ENCODE results near the gene AGBL3. TPM values are rescaled to one million over a fixed set of nuclear protein-coding genes. Genes with fewer than 3 reads are reported as not detected.

The AGBL3 gene
- total and polyA plus RNA-seq, 9 of the 15 experiments (the other 6 are each of a cell fraction or from before 2014, with no cell fraction given), result 0.54 to 2.9 (median 1.7) TPM

DNA sequence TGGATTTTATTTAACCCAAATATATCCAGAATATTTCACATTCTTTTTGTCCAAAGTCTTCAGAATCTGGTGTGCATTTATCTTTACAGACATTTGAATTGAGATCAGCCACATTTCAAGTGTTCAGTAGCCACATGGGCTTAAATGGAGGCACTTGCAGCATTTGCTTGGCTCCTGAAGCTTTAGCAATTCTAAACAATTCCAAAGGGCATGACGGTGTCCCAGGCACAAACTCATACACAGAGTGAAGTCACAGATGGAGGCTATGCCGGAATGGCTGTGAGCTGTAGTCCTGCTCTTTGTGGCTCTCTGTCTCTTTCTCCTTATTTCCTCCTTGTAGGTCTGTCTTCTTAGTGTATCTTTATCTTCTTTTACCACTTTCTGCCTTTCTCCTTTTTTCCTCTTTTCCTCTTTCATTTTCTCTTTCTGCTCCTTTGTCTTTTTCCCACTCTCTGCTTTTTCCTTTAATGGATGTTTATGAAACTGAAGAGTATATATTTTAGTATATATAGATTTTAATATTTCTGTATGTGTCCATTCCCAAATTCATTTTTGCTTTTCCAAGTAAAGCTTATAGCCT lies 7.7 kb downstream of the AGBL3 start:
- ChIA-PET POLR2A (interaction anchor here (0.6 kb wide), 2 partner anchors 167 to 508 kb away, joined by 3 to 4 read pairs; no protein-coding TSS in a partner anchor), CTCF (ENCODE audit: low intra/inter-chr PET ratio) (no interaction called here)
- Histone ChIP-seq H3K27me3 (ENCODE audit: control insufficient read depth in 2 of 2, insufficient read depth in 2 of 2, low read length in 2 of 2) (no peaks in the 10 kb centered on the region), H3K4me1 (replicated peaks in 1 of 2; ENCODE audit: control insufficient read depth in 2 of 2, insufficient read depth in 2 of 2, low read length in 2 of 2) (peaks cover 0 to 16% of the 10 kb centered on the region in 2 experiments; a peak in 2 of 5 replicates), H3K9me1 (ENCODE audit: control insufficient read depth, insufficient read depth, low read length) (no peaks in the 10 kb centered on the region), H3K9ac (ENCODE audit: insufficient read depth in 1 of 2, low read depth in 2 of 2, low read length in 2 of 2) (no peak overlapping the region), H3K27ac (ENCODE audit: extremely low read depth, low read depth, low read length) (no peak overlapping the region), H3K4me3 (no peak overlapping the region), H3K79me2 (ENCODE audit: control insufficient read depth, insufficient read depth, low read length) (no peaks in the 10 kb centered on the region), H2AFZ (ENCODE audit: low read depth, low read length) (no peak overlapping the region), H3K36me3 (ENCODE audit: control insufficient read depth, insufficient read depth, low read length) (peaks cover 12% of the 10 kb centered on the region; the same call in 2 of the 3 replicates), H3K4me2 (ENCODE audit: insufficient read depth, low read length) (no peak overlapping the region), H3K9me3 (replicated peaks; ENCODE audit: control insufficient read depth, insufficient read depth, low read depth, low read length) (no peaks in the 10 kb centered on the region), H4K20me1 (replicated peaks; ENCODE audit: control insufficient read depth, insufficient read depth, low read length) (no peaks in the 10 kb centered on the region)
- no TSS peak for BruUV-seq (replicated peaks)
- in situ Hi-C loops (cut with MboI), result no loop called here
- no peak for FAIRE-seq
- no peak for DNase-seq (ENCODE audit: extremely low read depth in 1 of 4, low spot score in 3 of 4)
- no peak for ATAC-seq
- intact Hi-C loops (cut with micrococcal nuclease), result no loop called here
- WGBS (ENCODE audit: insufficient coverage, low coverage, missing lambda C conversion rate), result 77% methylated on average over 2 of the region's 2 CpGs
- TF ChIP-seq E2F4 (CRISPR knock-in tag; IDR thresholded peaks at IDR 0.05; ENCODE audit: low read depth) (no peak), ZNF232 (CRISPR knock-in tag; IDR thresholded peaks at IDR 0.05) (no peak), BRCA1 (IDR thresholded peaks at IDR 0.05) (no peak), BRCA1 (CRISPR knock-in tag; IDR thresholded peaks at IDR 0.05) (no peak), ETV5 (CRISPR knock-in tag; IDR thresholded peaks at IDR 0.05; ENCODE audit: low read depth) (no peak), ZNF644 (tag; IDR thresholded peaks at IDR 0.05; ENCODE audit: low read depth) (no peak), KLF10 (CRISPR knock-in tag; IDR thresholded peaks at IDR 0.05) (no peak), ZNF583 (CRISPR knock-in tag; IDR thresholded peaks at IDR 0.05) (no peak)
- TF ChIP-seq, protein P1, sequence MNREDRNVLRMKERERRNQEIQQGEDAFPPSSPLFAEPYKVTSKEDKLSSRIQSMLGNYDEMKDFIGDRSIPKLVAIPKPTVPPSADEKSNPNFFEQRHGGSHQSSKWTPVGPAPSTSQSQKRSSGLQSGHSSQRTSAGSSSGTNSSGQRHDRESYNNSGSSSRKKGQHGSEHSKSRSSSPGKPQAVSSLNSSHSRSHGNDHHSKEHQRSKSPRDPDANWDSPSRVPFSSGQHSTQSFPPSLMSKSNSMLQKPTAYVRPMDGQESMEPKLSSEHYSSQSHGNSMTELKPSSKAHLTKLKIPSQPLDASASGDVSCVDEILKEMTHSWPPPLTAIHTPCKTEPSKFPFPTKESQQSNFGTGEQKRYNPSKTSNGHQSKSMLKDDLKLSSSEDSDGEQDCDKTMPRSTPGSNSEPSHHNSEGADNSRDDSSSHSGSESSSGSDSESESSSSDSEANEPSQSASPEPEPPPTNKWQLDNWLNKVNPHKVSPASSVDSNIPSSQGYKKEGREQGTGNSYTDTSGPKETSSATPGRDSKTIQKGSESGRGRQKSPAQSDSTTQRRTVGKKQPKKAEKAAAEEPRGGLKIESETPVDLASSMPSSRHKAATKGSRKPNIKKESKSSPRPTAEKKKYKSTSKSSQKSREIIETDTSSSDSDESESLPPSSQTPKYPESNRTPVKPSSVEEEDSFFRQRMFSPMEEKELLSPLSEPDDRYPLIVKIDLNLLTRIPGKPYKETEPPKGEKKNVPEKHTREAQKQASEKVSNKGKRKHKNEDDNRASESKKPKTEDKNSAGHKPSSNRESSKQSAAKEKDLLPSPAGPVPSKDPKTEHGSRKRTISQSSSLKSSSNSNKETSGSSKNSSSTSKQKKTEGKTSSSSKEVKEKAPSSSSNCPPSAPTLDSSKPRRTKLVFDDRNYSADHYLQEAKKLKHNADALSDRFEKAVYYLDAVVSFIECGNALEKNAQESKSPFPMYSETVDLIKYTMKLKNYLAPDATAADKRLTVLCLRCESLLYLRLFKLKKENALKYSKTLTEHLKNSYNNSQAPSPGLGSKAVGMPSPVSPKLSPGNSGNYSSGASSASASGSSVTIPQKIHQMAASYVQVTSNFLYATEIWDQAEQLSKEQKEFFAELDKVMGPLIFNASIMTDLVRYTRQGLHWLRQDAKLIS (CRISPR knock-in tag; IDR thresholded peaks at IDR 0.05), result no peak
